Measurements from ENCODE around the gene CBX2.

Gene CBX2

GRCh38 chr17:79749156-79749815, 28.7 kb upstream of the CBX2 start:
- no peak for TF ChIP-seq GATA3 (IDR thresholded peaks at IDR 0.05; ENCODE audit: low read depth, low read length)

- TF ChIP-seq GATA2 (IDR thresholded peaks at IDR 0.05; ENCODE audit: low read depth, low read length) (no peak), GATA3 (IDR thresholded peaks at IDR 0.05; ENCODE audit: low read depth, low read length) (no peak)
These were observed 28.0 kb upstream of the CBX2 start for GRCh38 chr17:79749958-79750357.

- TF ChIP-seq GATA2 (IDR thresholded peaks at IDR 0.05; ENCODE audit: low read depth, low read length), result no peak
- TF ChIP-seq GATA3 (IDR thresholded peaks at IDR 0.05; ENCODE audit: low read depth, low read length), result no peak
These were observed 27.1 kb upstream of the CBX2 start for GRCh38 chr17:79750650-79751545.

- no peak for TF ChIP-seq GATA3 (IDR thresholded peaks at IDR 0.05; ENCODE audit: low read depth, low read length)
- TF ChIP-seq GATA2 (IDR thresholded peaks at IDR 0.05; ENCODE audit: low read depth, low read length), result no peak
These were observed 25.8 kb upstream of the CBX2 start for GRCh38 chr17:79752175-79752574.

- TF ChIP-seq GATA2 (IDR thresholded peaks at IDR 0.05; ENCODE audit: low read depth, low read length) (no peak), GATA3 (IDR thresholded peaks at IDR 0.05; ENCODE audit: low read depth, low read length) (no peak)
These were observed 23.6 kb upstream of the CBX2 start for GRCh38 chr17:79754370-79754769.

- TF ChIP-seq GATA2 (IDR thresholded peaks at IDR 0.05; ENCODE audit: low read depth, low read length), result no peak
- TF ChIP-seq GATA3 (IDR thresholded peaks at IDR 0.05; ENCODE audit: low read depth, low read length), result no peak
These were observed 22.4 kb upstream of the CBX2 start for GRCh38 chr17:79755591-79755990.

- TF ChIP-seq GATA3 (IDR thresholded peaks at IDR 0.05; ENCODE audit: low read depth, low read length) (no peak), GATA2 (IDR thresholded peaks at IDR 0.05; ENCODE audit: low read depth, low read length) (no peak)
These were observed 20.7 kb upstream of the CBX2 start for GRCh38 chr17:79757140-79757745.

- TF ChIP-seq GATA3 (IDR thresholded peaks at IDR 0.05; ENCODE audit: low read depth, low read length) (no peak), GATA2 (IDR thresholded peaks at IDR 0.05; ENCODE audit: low read depth, low read length) (no peak)
These were observed 19.7 kb upstream of the CBX2 start for GRCh38 chr17:79758271-79758670.

- TF ChIP-seq GATA3 (IDR thresholded peaks at IDR 0.05; ENCODE audit: low read depth, low read length) (no peak), GATA2 (IDR thresholded peaks at IDR 0.05; ENCODE audit: low read depth, low read length) (no peak)
These were observed 17.6 kb upstream of the CBX2 start for GRCh38 chr17:79760197-79760906.

GRCh38 chr17:79761894-79762589, 15.9 kb upstream of the CBX2 start:
- TF ChIP-seq GATA2 (IDR thresholded peaks at IDR 0.05; ENCODE audit: low read depth, low read length), result no peak
- TF ChIP-seq GATA3 (IDR thresholded peaks at IDR 0.05; ENCODE audit: low read depth, low read length), result no peak

GRCh38 chr17:79765708-79766107, 12.2 kb upstream of the CBX2 start:
- TF ChIP-seq GATA2 (IDR thresholded peaks at IDR 0.05; ENCODE audit: low read depth, low read length), result no peak
- no peak for TF ChIP-seq GATA3 (IDR thresholded peaks at IDR 0.05; ENCODE audit: low read depth, low read length)

- TF ChIP-seq GATA3 (IDR thresholded peaks at IDR 0.05; ENCODE audit: low read depth, low read length) (no peak), GATA2 (IDR thresholded peaks at IDR 0.05; ENCODE audit: low read depth, low read length) (no peak)
These were observed 8.1 kb upstream of the CBX2 start for GRCh38 chr17:79769570-79770506.
